Measurements from ENCODE around the gene VWF. TPM values are rescaled to one million over a fixed set of nuclear protein-coding genes. Genes with fewer than 3 reads are reported as not detected.

Gene VWF
- total and polyA plus RNA-seq, 2 experiments from 2014 or later, result 0.42 to 0.56 TPM

GRCh38 chr12:6167327-6168280 is 43.1 kb upstream of the VWF start:
- Histone ChIP-seq H4K20me1 (replicated peaks; ENCODE audit: insufficient read depth) (no peaks in the 10 kb centered on the region), H3K27ac (ENCODE audit: low read depth) (no peak overlapping the region), H3K9me2 (ENCODE audit: insufficient read depth) (no peaks in the 10 kb centered on the region), H2AFZ (no peak overlapping the region), H3K4me2 (no peak overlapping the region), H3F3A (replicated peaks; ENCODE audit: low read depth) (no peaks in the 10 kb centered on the region), H3K36me3 (ENCODE audit: insufficient read depth) (no peaks in the 10 kb centered on the region), H3K4me3 (no peak overlapping the region), H3K4me1 (ENCODE audit: insufficient read depth) (no peaks in the 10 kb centered on the region), H3K27me3 (ENCODE audit: insufficient read depth) (no peaks in the 10 kb centered on the region), H3K79me2 (replicated peaks; ENCODE audit: insufficient read depth) (no peaks in the 10 kb centered on the region)
- no peak overlapping the region for H3K4me3 Mint-ChIP-seq
- H3K27ac Mint-ChIP-seq, result no peak overlapping the region
- no peaks in the 10 kb centered on the region for H3K36me3 Mint-ChIP-seq (ENCODE audit: low read depth)
- no peak for DNase-seq (ENCODE audit: low spot score)
- H3K27me3 Mint-ChIP-seq (ENCODE audit: insufficient read depth, low read depth, poor library complexity), result peaks cover 6% of the 10 kb centered on the region
- H3K4me1 Mint-ChIP-seq, result no peaks in the 10 kb centered on the region
- no peaks in the 10 kb centered on the region; the same call in 2 of the 3 replicates for H3K9me3 Mint-ChIP-seq
- TF ChIP-seq STAT1 (IDR thresholded peaks at IDR 0.05; ENCODE audit: unreplicated experiment) (no peak), EZH2phosphoT487 (IDR thresholded peaks at IDR 0.05; ENCODE audit: unreplicated experiment) (no peak), ZNF331 (CRISPR knock-in tag; IDR thresholded peaks at IDR 0.05; ENCODE audit: low read depth) (no peak), ZNF462 (CRISPR knock-in tag; IDR thresholded peaks at IDR 0.05) (no peak), CREB1 (CRISPR knock-in tag; IDR thresholded peaks at IDR 0.05; ENCODE audit: low read depth) (no peak), ZNF114 (CRISPR knock-in tag; IDR thresholded peaks at IDR 0.05) (no peak), CTCF (conservative IDR thresholded peaks at IDR 0.05; ENCODE audit: low read depth in 2 of 2) (no peak), ETS1 (IDR thresholded peaks at IDR 0.05) (no peak), NANOG (IDR thresholded peaks at IDR 0.05; ENCODE audit: borderline replicate concordance) (no peak), JUNB (IDR thresholded peaks at IDR 0.05; ENCODE audit: unreplicated experiment) (no peak), POLR2AphosphoS5 (IDR thresholded peaks at IDR 0.05; ENCODE audit: low read depth) (no peak)
- no peak for ATAC-seq
